GM23338 (cell line): ENCODE results near the gene AFAP1. TPM values are rescaled to one million over a fixed set of nuclear protein-coding genes. Genes with fewer than 3 reads are reported as not detected.

ENCODE experiments used
- ATAC-seq: fragments of 200-7000 bp; cut with Tn5 transposase; 3 replicates; pipeline ENCODE4 v1.9.1; 2020
- DNase-seq: peaks from one replicate; pipeline ENCODE4 v3.0.0-alpha.2; 2015; ENCODE audit warnings: low spot score
- H2AFZ ChIP-seq: fragments of 200-600 bp; sonication (generic); 2 replicates; pipeline ENCODE4 v1.8.0; 2016; ENCODE audit warnings: antibody characterized with exemption, mild to moderate bottlenecking, moderate library complexity
- H3F3A ChIP-seq: fragments of 200-600 bp; sonication (generic); replicated peaks from 2 replicates; pipeline ENCODE4 v1.8.0; 2017; ENCODE audit warnings: antibody characterized with exemption, mixed run types, low read depth
- H3K27ac ChIP-seq: fragments of 200-600 bp; sonication (generic); 2 replicates; pipeline ENCODE4 v1.6.1; 2016; ENCODE audit warnings: low read depth
- H3K27me3 ChIP-seq: fragments of 200-600 bp; sonication (generic); 2 replicates; pipeline ENCODE4 v1.8.0; 2016; ENCODE audit warnings: mild to moderate bottlenecking, mixed run types, moderate library complexity; ENCODE audit not compliant: insufficient read depth
- H3K36me3 ChIP-seq: fragments of 200-600 bp; sonication (generic); 2 replicates; pipeline ENCODE4 v1.8.0; 2016; ENCODE audit warnings: mild to moderate bottlenecking; ENCODE audit not compliant: insufficient read depth
- H3K4me1 ChIP-seq: fragments of 200-600 bp; sonication (generic); 2 replicates; pipeline ENCODE4 v1.8.0; 2016; ENCODE audit warnings: mild to moderate bottlenecking, moderate library complexity; ENCODE audit not compliant: insufficient read depth
- H3K4me2 ChIP-seq: fragments of 200-600 bp; sonication (generic); 2 replicates; pipeline ENCODE4 v1.7.1; 2017; ENCODE audit warnings: mixed run types
- H3K4me3 ChIP-seq: fragments of 200-600 bp; sonication (generic); 2 replicates; pipeline ENCODE4 v1.6.1; 2016; ENCODE audit warnings: mixed run types
- H3K79me2 ChIP-seq: fragments of 200-600 bp; sonication (generic); replicated peaks from 2 replicates; pipeline ENCODE4 v1.8.0; 2017; ENCODE audit warnings: mild to moderate bottlenecking; ENCODE audit not compliant: insufficient read depth
- H3K9me2 ChIP-seq: fragments of 200-600 bp; sonication (generic); 2 replicates; pipeline ENCODE4 v1.8.0; 2017; ENCODE audit not compliant: insufficient read depth
- H4K20me1 ChIP-seq: fragments of 200-600 bp; sonication (generic); replicated peaks from 2 replicates; pipeline ENCODE4 v1.8.0; 2017; ENCODE audit warnings: mild to moderate bottlenecking; ENCODE audit not compliant: insufficient read depth
- H3K27ac Mint-ChIP-seq: 2 replicates; pipeline ENCODE4 v1.8.0; 2020; ENCODE audit warnings: inconsistent platforms, mild to moderate bottlenecking, moderate library complexity, mixed read lengths
- H3K27me3 Mint-ChIP-seq: 3 replicates; pipeline ENCODE4 v1.8.0; 2022; ENCODE audit warnings: low read depth, mild to moderate bottlenecking, moderate library complexity, mixed read lengths, inconsistent platforms; ENCODE audit not compliant: insufficient read depth, poor library complexity
- H3K36me3 Mint-ChIP-seq: 3 replicates; pipeline ENCODE4 v1.8.0; 2021; ENCODE audit warnings: low read depth, mild to moderate bottlenecking, inconsistent platforms, moderate library complexity, mixed read lengths
- H3K4me1 Mint-ChIP-seq: 3 replicates; pipeline ENCODE4 v1.8.0; 2020; ENCODE audit warnings: mild to moderate bottlenecking, inconsistent platforms, mixed read lengths
- H3K4me3 Mint-ChIP-seq: 3 replicates; pipeline ENCODE4 v1.8.0; 2021; ENCODE audit warnings: moderate library complexity, mild to moderate bottlenecking, inconsistent platforms, mixed read lengths
- H3K9me3 Mint-ChIP-seq: 3 replicates; pipeline ENCODE4 v1.8.0; 2020; ENCODE audit warnings: moderate library complexity, mild to moderate bottlenecking, inconsistent platforms, mixed read lengths
- CREB1 ChIP-seq: fragments of 250-450 bp; sonication (Bioruptor Pico); IDR thresholded peaks from 2 replicates; pipeline ENCODE4 v1.5.0; 2020; ENCODE audit warnings: low read depth, mild to moderate bottlenecking, moderate library complexity
- EZH2 ChIP-seq: fragments of 200-600 bp; sonication (generic); IDR thresholded peaks from one replicate; pipeline ENCODE4 v1.8.0; 2017; ENCODE audit warnings: antibody characterized with exemption, mild to moderate bottlenecking, low read depth; ENCODE audit not compliant: unreplicated experiment
- EZH2phosphoT487 ChIP-seq: fragments of 200-600 bp; sonication (generic); IDR thresholded peaks from one replicate; pipeline ENCODE4 v1.8.1; 2018; ENCODE audit warnings: antibody characterized with exemption; ENCODE audit not compliant: unreplicated experiment
- JUNB ChIP-seq: IDR thresholded peaks from one replicate; pipeline ENCODE4 v1.6.1; 2016; ENCODE audit warnings: antibody characterized with exemption; ENCODE audit not compliant: unreplicated experiment
- NANOG ChIP-seq: IDR thresholded peaks from 2 replicates; pipeline ENCODE4 v1.6.1; 2016; ENCODE audit warnings: antibody characterized with exemption, borderline replicate concordance
- POLR2AphosphoS5 ChIP-seq: IDR thresholded peaks from 2 replicates; pipeline ENCODE4 v1.6.1; 2016; ENCODE audit warnings: antibody characterized with exemption, low read depth
- STAT1 ChIP-seq: IDR thresholded peaks from one replicate; pipeline ENCODE4 v1.6.1; 2016; ENCODE audit warnings: antibody characterized with exemption; ENCODE audit not compliant: unreplicated experiment
- ZNF114 ChIP-seq: fragments of 250-450 bp; sonication (Bioruptor Pico); IDR thresholded peaks from 2 replicates; pipeline ENCODE4 v1.5.0; 2020; ENCODE audit warnings: mild to moderate bottlenecking, moderate library complexity
- ZNF331 ChIP-seq: fragments of 250-450 bp; sonication (Bioruptor Pico); IDR thresholded peaks from 2 replicates; pipeline ENCODE4 v1.5.0; 2020; ENCODE audit warnings: low read depth, mild to moderate bottlenecking, moderate library complexity
- polyA plus RNA-seq: library from polyadenylated mRNA; unstranded; fragments of >200 nt; fragmentation: Nextera tagmentation; extraction: Ambion mirVana; gene quantifications from 2 replicates; pipeline ENCODE4 v1.2.1, GENCODE V29; 2016
- total RNA-seq: library from RNA; depleted of rRNA; stranded (reverse); fragments of >200 nt; shearing (Covaris generic); gene quantifications from 2 replicates; pipeline ENCODE4 v1.2.3, GENCODE V29; 2014
- TF ChIP-seq, protein P1 (sequence below): fragments of 250-450 bp; sonication (Bioruptor Pico); IDR thresholded peaks from 2 replicates; pipeline ENCODE4 v1.5.0; 2020; ENCODE audit warnings: mild to moderate bottlenecking, moderate library complexity
- TF ChIP-seq, protein P2 (sequence below): IDR thresholded peaks from 2 replicates; pipeline ENCODE4 v1.6.1; 2016; ENCODE audit warnings: antibody characterized with exemption
- TF ChIP-seq, protein P3 (sequence below): IDR thresholded peaks from one replicate; pipeline ENCODE4 v1.6.1; 2018; ENCODE audit warnings: antibody characterized with exemption; ENCODE audit not compliant: unreplicated experiment
- TF ChIP-seq, protein P4 (sequence below), 2 experiments: fragments of 200-600 bp in 1 of 2; sonication (generic) in 1 of 2; conservative IDR thresholded peaks; 2 replicates each; pipeline versions ENCODE4 v1.5.1 to v1.6.1; 2016 to 2017; ENCODE audit warnings: antibody characterized with exemption in 2 of 2, low read depth in 2 of 2, mild to moderate bottlenecking in 2 of 2, moderate library complexity in 1 of 2

AFAP1 gene
- total and polyA plus RNA-seq, 2 experiments from 2014 or later, result 6.5 to 21.5 TPM

DNA sequence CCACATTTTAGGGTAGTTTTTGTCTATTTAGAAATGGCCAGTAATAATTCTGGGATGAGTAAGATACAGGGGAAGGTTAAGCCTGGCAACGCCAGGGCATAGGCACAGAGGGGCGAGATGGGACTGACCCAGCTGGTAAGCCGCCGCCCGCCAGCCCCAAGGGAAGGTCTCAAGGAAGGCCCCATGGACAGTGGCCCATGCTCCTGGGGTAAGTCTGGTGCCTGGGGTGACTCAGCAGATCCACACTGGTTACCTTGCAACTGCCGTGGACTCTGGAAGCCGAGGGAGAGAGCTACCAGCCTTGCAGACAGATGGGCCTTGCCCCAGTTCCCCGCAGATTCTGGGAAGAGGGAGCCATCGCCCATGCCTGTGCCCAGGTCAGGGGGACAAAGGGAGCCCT lies 179.4 kb downstream of the AFAP1 start:
- no peak overlapping the region for H3K27ac Mint-ChIP-seq
- Histone ChIP-seq H4K20me1 (no peaks in the 10 kb centered on the region), H3K4me2 (no peak overlapping the region), H3K9me2 (no peaks in the 10 kb centered on the region), H3F3A (0 out of 2 replicates have a peak, but pooled peaks cover 5% of the 10 kb centered on the region), H3K4me1 (no peaks in the 10 kb centered on the region), H2AFZ (no peak overlapping the region), H3K27me3 (no peaks in the 10 kb centered on the region), H3K27ac (no peak overlapping the region), H3K36me3 (no peaks in the 10 kb centered on the region), H3K4me3 (no peak overlapping the region), H3K79me2 (no peaks in the 10 kb centered on the region)
- ATAC-seq, result no peak
- H3K36me3 Mint-ChIP-seq, result no peaks in the 10 kb centered on the region
- H3K4me3 Mint-ChIP-seq, result no peak overlapping the region
- DNase-seq, result no peak
- TF ChIP-seq CREB1, result no peak
- TF ChIP-seq POLR2AphosphoS5, result no peak
- TF ChIP-seq EZH2, result no peak
- TF ChIP-seq, protein P1, sequence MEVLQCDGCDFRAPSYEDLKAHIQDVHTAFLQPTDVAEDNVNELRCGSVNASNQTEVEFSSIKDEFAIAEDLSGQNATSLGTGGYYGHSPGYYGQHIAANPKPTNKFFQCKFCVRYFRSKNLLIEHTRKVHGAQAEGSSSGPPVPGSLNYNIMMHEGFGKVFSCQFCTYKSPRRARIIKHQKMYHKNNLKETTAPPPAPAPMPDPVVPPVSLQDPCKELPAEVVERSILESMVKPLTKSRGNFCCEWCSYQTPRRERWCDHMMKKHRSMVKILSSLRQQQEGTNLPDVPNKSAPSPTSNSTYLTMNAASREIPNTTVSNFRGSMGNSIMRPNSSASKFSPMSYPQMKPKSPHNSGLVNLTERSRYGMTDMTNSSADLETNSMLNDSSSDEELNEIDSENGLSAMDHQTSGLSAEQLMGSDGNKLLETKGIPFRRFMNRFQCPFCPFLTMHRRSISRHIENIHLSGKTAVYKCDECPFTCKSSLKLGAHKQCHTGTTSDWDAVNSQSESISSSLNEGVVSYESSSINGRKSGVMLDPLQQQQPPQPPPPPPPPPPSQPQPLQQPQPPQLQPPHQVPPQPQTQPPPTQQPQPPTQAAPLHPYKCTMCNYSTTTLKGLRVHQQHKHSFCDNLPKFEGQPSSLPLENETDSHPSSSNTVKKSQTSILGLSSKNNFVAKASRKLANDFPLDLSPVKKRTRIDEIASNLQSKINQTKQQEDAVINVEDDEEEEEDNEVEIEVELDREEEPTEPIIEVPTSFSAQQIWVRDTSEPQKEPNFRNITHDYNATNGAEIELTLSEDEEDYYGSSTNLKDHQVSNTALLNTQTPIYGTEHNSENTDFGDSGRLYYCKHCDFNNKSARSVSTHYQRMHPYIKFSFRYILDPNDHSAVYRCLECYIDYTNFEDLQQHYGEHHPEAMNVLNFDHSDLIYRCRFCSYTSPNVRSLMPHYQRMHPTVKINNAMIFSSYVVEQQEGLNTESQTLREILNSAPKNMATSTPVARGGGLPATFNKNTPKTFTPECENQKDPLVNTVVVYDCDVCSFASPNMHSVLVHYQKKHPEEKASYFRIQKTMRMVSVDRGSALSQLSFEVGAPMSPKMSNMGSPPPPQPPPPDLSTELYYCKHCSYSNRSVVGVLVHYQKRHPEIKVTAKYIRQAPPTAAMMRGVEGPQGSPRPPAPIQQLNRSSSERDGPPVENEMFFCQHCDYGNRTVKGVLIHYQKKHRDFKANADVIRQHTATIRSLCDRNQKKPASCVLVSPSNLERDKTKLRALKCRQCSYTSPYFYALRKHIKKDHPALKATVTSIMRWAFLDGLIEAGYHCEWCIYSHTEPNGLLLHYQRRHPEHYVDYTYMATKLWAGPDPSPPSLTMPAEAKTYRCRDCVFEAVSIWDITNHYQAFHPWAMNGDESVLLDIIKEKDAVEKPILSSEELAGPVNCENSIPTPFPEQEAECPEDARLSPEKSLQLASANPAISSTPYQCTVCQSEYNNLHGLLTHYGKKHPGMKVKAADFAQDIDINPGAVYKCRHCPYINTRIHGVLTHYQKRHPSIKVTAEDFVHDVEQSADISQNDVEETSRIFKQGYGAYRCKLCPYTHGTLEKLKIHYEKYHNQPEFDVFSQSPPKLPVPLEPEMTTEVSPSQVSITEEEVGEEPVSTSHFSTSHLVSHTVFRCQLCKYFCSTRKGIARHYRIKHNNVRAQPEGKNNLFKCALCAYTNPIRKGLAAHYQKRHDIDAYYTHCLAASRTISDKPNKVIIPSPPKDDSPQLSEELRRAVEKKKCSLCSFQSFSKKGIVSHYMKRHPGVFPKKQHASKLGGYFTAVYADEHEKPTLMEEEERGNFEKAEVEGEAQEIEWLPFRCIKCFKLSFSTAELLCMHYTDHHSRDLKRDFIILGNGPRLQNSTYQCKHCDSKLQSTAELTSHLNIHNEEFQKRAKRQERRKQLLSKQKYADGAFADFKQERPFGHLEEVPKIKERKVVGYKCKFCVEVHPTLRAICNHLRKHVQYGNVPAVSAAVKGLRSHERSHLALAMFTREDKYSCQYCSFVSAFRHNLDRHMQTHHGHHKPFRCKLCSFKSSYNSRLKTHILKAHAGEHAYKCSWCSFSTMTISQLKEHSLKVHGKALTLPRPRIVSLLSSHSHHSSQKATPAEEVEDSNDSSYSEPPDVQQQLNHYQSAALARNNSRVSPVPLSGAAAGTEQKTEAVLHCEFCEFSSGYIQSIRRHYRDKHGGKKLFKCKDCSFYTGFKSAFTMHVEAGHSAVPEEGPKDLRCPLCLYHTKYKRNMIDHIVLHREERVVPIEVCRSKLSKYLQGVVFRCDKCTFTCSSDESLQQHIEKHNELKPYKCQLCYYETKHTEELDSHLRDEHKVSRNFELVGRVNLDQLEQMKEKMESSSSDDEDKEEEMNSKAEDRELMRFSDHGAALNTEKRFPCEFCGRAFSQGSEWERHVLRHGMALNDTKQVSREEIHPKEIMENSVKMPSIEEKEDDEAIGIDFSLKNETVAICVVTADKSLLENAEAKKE, result no peak
- TF ChIP-seq, protein P2, sequence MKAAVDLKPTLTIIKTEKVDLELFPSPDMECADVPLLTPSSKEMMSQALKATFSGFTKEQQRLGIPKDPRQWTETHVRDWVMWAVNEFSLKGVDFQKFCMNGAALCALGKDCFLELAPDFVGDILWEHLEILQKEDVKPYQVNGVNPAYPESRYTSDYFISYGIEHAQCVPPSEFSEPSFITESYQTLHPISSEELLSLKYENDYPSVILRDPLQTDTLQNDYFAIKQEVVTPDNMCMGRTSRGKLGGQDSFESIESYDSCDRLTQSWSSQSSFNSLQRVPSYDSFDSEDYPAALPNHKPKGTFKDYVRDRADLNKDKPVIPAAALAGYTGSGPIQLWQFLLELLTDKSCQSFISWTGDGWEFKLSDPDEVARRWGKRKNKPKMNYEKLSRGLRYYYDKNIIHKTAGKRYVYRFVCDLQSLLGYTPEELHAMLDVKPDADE, result no peak
- TF ChIP-seq EZH2phosphoT487, result no peak
- TF ChIP-seq, protein P3, sequence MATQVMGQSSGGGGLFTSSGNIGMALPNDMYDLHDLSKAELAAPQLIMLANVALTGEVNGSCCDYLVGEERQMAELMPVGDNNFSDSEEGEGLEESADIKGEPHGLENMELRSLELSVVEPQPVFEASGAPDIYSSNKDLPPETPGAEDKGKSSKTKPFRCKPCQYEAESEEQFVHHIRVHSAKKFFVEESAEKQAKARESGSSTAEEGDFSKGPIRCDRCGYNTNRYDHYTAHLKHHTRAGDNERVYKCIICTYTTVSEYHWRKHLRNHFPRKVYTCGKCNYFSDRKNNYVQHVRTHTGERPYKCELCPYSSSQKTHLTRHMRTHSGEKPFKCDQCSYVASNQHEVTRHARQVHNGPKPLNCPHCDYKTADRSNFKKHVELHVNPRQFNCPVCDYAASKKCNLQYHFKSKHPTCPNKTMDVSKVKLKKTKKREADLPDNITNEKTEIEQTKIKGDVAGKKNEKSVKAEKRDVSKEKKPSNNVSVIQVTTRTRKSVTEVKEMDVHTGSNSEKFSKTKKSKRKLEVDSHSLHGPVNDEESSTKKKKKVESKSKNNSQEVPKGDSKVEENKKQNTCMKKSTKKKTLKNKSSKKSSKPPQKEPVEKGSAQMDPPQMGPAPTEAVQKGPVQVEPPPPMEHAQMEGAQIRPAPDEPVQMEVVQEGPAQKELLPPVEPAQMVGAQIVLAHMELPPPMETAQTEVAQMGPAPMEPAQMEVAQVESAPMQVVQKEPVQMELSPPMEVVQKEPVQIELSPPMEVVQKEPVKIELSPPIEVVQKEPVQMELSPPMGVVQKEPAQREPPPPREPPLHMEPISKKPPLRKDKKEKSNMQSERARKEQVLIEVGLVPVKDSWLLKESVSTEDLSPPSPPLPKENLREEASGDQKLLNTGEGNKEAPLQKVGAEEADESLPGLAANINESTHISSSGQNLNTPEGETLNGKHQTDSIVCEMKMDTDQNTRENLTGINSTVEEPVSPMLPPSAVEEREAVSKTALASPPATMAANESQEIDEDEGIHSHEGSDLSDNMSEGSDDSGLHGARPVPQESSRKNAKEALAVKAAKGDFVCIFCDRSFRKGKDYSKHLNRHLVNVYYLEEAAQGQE, result no peak
- TF ChIP-seq STAT1, result no peak
- TF ChIP-seq NANOG, result no peak
- TF ChIP-seq ZNF114 (CRISPR knock-in tag), result no peak
- no peak for TF ChIP-seq JUNB
- TF ChIP-seq, protein P4, sequence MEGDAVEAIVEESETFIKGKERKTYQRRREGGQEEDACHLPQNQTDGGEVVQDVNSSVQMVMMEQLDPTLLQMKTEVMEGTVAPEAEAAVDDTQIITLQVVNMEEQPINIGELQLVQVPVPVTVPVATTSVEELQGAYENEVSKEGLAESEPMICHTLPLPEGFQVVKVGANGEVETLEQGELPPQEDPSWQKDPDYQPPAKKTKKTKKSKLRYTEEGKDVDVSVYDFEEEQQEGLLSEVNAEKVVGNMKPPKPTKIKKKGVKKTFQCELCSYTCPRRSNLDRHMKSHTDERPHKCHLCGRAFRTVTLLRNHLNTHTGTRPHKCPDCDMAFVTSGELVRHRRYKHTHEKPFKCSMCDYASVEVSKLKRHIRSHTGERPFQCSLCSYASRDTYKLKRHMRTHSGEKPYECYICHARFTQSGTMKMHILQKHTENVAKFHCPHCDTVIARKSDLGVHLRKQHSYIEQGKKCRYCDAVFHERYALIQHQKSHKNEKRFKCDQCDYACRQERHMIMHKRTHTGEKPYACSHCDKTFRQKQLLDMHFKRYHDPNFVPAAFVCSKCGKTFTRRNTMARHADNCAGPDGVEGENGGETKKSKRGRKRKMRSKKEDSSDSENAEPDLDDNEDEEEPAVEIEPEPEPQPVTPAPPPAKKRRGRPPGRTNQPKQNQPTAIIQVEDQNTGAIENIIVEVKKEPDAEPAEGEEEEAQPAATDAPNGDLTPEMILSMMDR (conservative IDR thresholded peaks at IDR 0.05; ENCODE audit: low read depth in 2 of 2), result no peak
- no peak for TF ChIP-seq ZNF331 (CRISPR knock-in tag)
- peaks cover 3% of the 10 kb centered on the region for H3K27me3 Mint-ChIP-seq
- peaks cover 4% of the 10 kb centered on the region; the same call in 2 of the 3 replicates for H3K4me1 Mint-ChIP-seq
- no peaks in the 10 kb centered on the region for H3K9me3 Mint-ChIP-seq
